Left kidney (tissue), 2 donors: ENCODE data around the gene MYO1B. TPM values are rescaled to one million over a fixed set of nuclear protein-coding genes. Genes with fewer than 3 reads are reported as not detected.

Experiments used
- DNase-seq: peaks from one replicate; pipeline ENCODE4 v3.0.0-alpha.2; 2013
- polyA plus RNA-seq: library from polyadenylated mRNA; unstranded; fragments of 120-200 nt; gene quantifications from one replicate; pipeline ENCODE4 v1.2.1, GENCODE V29; 2013; ENCODE audit not compliant: insufficient read length

Gene MYO1B
- polyA plus RNA-seq, 1 donor = 108 TPM

GRCh38 chr2:191320881-191321280 lies 75.7 kb downstream of the MYO1B start:
- no peak for DNase-seq

GRCh38 chr2:191321861-191322662 lies 76.9 kb downstream of the MYO1B start:
- no peak for DNase-seq

DNA sequence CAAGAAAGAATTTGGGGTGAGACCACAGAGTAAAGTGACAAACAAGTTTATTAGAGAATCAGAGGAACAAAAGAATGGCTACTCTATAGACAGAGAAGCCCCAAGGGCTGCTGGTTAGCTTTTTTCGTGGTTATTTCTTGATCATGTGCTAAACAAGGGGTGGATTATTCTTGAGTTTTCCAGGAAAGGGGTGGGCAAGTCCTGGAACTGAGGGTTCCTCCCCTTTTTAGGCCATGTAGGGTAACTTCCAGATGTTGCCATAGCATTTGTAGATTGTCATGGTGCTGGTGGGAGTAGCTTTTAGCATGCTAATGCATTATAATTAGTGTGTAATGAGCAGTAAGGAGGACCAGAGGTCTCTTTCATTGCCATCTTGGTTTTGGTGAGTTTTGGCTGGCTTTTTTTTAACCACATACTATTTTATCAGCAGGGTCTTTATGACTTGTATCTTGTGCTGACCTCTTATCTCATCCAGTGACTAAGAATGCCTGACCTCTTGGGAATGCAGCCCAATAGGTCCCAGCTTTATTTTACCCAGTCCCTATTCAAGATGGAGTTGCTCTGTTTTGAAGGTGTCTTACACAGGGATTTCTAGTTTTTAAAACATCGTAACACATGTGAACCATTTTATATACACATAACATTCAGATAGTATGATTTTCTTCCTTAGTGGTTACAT lies 77.8 kb downstream of the MYO1B start:
- DNase-seq = no peak

- DNase-seq = no peak
Measured at GRCh38 chr2:191325651-191326365, 80.6 kb downstream of the MYO1B start.

- no peak for DNase-seq
Measured at GRCh38 chr2:191327484-191327883, 82.3 kb downstream of the MYO1B start.

GRCh38 chr2:191328150-191328809 lies 83.1 kb downstream of the MYO1B start:
- DNase-seq = no peak

DNA sequence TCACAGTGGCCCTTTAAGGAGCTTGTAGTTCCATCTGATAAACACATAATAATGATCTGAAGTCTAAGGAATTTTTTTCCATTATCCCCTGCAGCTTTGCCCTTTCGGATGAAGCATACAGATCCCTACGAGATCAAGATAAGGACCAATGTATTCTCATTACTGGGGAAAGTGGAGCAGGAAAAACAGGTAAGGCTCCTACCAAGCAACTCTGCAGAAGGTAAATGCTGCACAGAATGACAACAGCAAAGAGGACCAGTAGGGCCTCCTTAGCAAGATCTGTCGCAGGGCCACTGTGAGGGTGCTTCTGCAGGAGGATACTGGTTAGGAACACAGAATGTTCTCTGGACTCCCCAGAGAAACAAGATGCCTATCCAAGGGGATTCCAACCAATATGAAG lies 84.6 kb downstream of the MYO1B start:
- DNase-seq = no peak

GRCh38 chr2:191333911-191334357 lies 88.7 kb downstream of the MYO1B start:
- DNase-seq = no peak

DNA sequence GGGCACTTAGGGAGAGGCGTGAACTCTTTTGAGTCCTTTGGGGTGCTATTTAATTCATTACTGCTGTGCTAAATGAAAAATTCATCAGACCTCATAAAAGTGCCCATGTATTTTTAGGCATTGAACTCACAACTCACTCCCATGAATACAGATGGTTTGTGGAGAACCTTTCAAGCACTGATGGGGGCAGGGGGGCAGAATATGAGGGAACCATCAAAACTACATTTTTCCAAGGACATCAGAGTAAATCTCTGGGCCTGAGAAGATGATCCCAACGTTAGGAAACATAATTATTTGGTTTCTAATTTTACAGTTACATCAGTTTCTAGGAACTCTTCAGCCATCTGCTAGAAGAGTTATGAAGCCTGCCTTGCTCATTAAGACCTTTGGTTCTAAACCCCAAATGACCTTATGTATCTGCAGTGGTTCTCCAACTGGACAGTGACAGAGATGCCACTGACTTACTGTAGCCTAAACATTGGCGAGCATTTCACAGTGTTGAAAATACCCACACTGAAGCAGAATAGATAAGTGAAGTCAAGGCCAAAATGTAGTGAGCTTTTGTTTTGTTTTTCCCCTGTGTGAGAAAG lies 90.8 kb downstream of the MYO1B start:
- DNase-seq = no peak

DNA sequence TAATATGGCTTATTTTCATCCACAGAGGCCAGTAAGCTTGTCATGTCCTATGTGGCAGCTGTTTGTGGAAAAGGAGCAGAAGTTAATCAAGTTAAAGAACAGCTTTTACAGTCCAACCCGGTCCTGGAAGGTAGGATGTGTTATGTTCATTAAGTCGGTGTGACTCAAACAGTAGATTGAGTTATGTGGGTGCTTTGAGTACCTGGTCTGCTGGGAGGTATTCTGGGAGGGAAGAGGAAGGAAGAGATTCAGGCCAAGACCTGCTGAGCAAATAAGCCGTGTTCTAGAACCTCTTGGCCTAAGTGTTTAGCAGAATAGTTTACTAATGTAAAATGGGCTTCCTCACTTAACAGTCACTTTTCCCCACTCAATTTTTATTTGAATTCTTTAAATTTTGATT lies 96.2 kb downstream of the MYO1B start:
- DNase-seq = no peak

DNA sequence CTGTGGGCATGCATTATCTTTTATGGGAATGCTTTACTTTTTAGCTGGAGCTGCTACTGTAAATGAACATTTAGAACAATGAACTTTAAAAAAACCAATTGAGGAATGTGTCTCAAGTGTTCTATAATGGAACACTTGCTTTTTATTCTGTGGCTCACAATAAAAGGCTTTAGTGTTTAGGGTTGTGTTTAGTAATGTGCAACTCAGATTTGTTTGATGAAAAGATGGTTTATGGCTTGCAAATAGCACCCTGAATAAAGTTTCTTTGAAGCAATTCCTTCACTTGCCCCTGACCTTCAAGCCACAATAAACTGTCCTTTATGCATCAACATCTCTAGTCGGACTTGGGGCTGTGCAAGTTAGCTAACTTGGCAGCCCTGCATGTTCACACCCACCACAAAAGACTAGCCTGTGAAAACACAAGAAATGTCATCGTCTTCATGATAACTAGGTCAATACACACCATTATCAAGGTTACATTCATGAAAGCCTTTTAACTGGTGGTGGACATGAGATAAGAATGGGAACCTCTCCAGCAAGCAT lies 98.7 kb downstream of the MYO1B start:
- DNase-seq = no peak

DNA sequence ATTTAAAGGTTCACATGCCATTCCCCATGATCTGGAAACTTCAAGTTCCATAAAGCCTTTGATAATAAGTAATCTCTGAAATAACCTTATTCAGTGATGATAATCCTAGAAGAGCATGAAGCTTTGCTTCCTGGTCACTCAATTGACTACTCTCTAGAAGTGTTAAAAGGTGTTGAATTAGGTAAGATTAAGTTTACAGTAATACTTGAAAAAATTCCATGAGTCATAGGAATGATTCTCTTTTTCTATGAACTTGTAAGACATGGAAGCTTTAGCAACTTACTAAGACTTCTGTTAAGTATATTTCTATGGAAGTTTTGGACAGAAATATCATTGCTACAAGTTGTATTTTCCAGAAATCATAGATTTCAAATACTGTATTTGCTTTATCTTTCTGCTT lies 100.6 kb downstream of the MYO1B start:
- no peak for DNase-seq

- DNase-seq = no peak
Measured at GRCh38 chr2:191347154-191347553, 102.0 kb downstream of the MYO1B start.

GRCh38 chr2:191347881-191348280 lies 102.7 kb downstream of the MYO1B start:
- DNase-seq = no peak

DNA sequence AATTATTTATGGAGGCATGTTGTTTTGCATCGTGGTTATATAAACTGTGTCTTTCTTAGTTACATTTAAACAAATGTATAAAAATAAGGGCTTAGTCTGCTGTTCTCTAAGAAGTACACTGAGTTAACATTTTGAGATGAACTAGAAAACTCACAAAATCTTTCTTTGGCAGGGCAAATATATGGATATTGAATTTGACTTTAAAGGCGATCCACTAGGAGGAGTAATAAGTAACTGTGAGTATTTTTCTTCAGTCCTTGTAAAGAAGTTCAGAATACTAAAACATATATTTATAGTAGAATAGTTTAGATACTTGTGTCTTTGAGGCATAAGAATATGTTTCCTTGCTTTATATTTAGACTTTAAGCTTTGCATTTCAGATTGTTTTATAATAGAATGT lies 104.8 kb downstream of the MYO1B start:
- no peak for DNase-seq

DNA sequence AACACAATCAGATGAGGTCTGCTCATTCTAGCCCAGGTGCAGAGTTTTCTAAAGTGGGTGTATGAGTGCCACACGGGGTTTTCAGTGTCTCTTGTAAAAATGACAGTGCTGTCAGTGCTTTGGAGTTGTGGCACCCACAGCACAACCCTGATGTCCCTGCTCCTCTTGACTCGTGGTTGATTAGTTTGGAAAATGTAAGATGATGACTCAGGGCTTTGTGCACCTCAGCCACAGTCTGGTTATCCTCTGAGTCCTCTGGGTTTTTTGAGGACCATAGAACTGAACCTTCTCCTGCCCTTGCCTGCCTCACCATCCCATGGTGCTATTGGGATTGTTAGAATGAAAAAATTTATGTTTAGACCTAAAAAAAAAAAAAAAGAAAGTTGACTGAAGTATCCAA lies 105.6 kb downstream of the MYO1B start:
- DNase-seq = no peak

DNA sequence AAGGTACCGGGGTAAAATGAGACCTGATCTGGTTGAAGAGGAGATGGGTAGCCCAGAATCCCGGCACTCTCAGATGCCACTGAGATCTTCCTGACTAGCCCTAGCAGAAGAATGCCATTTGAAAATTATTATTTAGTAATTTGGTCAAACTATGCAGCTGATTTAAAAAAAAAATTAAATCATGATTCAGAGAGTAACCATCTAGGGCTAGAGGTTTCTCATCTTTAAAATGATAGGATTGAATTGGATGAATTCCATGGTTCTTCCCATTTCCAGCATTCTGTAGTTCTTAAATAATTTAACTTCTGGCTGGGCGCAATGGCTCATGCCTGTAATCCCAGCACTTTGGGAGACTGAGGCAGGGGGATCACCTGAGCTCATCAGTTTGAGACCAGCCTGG lies 106.1 kb downstream of the MYO1B start:
- no peak for DNase-seq

DNA sequence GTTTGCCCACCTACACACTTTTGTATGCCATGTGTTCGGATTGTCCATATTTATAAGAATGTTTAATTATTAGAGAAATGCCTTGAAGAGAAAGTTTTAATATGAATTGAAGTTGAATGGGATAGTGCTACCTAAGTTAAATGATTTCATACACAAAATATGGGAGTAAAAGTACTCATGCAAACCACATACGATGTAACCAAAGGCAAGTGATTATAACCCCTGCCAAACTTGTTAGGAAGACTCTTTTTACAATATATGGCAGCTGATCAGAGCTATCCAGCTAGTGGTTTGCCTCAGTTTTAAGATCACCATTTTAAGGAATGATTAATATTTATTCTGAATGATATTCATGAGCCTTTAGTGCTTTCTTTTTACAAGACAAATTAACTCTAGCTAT lies 106.7 kb downstream of the MYO1B start:
- DNase-seq = no peak

- DNase-seq = no peak
Measured at GRCh38 chr2:191352536-191352935, 107.3 kb downstream of the MYO1B start.

- no peak for DNase-seq
Measured at GRCh38 chr2:191355170-191355758, 110.1 kb downstream of the MYO1B start.

GRCh38 chr2:191357678-191358077 lies 112.5 kb downstream of the MYO1B start:
- DNase-seq = no peak
